ENCODE results near the gene OR10G7. TPM values are rescaled to one million over a fixed set of nuclear protein-coding genes. Genes with fewer than 3 reads are reported as not detected.

OR10G7 gene
- total RNA-seq, 1 experiment from 2014 or later: not detected

DNA sequence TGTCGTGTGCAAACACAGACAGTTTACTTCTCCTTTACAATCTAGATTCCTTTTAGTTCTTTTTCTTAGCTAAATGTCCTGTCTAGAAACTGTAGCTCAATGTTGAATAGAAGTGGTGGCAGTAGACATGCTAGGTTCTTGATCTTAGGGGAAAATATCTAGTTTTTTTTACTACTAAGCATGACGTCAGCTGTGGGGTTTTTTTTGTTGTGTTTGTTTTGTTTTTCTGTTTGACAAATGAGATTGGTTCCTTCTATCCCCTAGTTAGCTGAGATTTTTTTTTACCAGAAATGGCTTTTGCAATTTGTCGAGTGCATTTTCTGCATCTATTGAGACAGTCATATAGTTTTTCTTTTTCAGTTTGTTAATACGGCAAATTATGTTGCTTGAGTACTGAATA lies 2.3 kb upstream of the OR10G7 start:
- BruUV-seq (replicated peaks): no TSS peak
- no peaks in the 10 kb centered on the region for H3K4me1 ChIP-seq (ENCODE audit: insufficient read depth, low read length)
- no peak overlapping the region for H3K9ac ChIP-seq (ENCODE audit: low read length)
- H3K27ac ChIP-seq (ENCODE audit: low read length): no peak overlapping the region
- no peak overlapping the region for H3K4me3 ChIP-seq (ENCODE audit: low read length)
- H2AFZ ChIP-seq (ENCODE audit: low read length): no peak overlapping the region
- ChIA-PET POLR2A (ENCODE audit: unreplicated experiment) (no interaction called here), CTCF (no interaction called here)
- H4K20me1 ChIP-seq (ENCODE audit: low read length): no peaks in the 10 kb centered on the region
- no peak overlapping the region for H3K4me2 ChIP-seq (ENCODE audit: low read length)
- H3K27me3 ChIP-seq (ENCODE audit: low read length): peaks cover 75% of the 10 kb centered on the region
- intact Hi-C loops (cut with micrococcal nuclease): no loop called here
- no peaks in the 10 kb centered on the region for H3K79me2 ChIP-seq (ENCODE audit: low read length)
- ATAC-seq (no peak), DNase-seq (no peak)
- H3F3A ChIP-seq (ENCODE audit: low read length, unreplicated experiment): no peaks in the 10 kb centered on the region
- H3K9me2 ChIP-seq (replicated peaks; ENCODE audit: low read length): no peaks in the 10 kb centered on the region
- TF ChIP-seq, protein P1, sequence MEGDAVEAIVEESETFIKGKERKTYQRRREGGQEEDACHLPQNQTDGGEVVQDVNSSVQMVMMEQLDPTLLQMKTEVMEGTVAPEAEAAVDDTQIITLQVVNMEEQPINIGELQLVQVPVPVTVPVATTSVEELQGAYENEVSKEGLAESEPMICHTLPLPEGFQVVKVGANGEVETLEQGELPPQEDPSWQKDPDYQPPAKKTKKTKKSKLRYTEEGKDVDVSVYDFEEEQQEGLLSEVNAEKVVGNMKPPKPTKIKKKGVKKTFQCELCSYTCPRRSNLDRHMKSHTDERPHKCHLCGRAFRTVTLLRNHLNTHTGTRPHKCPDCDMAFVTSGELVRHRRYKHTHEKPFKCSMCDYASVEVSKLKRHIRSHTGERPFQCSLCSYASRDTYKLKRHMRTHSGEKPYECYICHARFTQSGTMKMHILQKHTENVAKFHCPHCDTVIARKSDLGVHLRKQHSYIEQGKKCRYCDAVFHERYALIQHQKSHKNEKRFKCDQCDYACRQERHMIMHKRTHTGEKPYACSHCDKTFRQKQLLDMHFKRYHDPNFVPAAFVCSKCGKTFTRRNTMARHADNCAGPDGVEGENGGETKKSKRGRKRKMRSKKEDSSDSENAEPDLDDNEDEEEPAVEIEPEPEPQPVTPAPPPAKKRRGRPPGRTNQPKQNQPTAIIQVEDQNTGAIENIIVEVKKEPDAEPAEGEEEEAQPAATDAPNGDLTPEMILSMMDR (conservative IDR thresholded peaks at IDR 0.05; ENCODE audit: low read depth, low read length): no peak
- TF ChIP-seq EZH2phosphoT487 (IDR thresholded peaks at IDR 0.05; ENCODE audit: borderline replicate concordance, low read length): no peak
- TF ChIP-seq EZH2 (IDR thresholded peaks at IDR 0.05; ENCODE audit: low read length, unreplicated experiment): no peak
- no peaks in the 10 kb centered on the region for H3K36me3 ChIP-seq (ENCODE audit: low read depth, low read length)
- H3K9me3 ChIP-seq (ENCODE audit: low read length): no peaks in the 10 kb centered on the region

DNA sequence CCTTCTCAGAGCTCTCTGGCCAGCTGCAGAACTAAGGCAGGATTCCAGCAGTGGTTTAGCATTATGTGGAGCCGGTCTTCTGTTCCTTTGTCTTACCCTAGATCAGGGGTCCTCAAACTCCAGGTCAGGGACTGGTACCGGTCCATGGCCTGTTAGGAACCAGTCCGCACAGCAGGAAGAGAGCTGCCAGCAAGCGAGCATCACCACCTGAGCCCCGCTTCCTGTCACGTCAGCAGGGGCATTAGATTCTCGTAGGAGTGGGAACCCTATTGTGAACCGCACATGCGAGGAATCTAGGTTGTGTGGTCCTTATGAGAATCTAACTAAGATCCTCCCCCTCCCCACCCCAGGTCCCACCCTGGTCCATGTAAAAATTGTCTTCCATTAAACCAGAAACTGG lies 1.6 kb downstream of the OR10G7 start:
- POLR2A ChIA-PET (ENCODE audit: unreplicated experiment): no interaction called here

DNA sequence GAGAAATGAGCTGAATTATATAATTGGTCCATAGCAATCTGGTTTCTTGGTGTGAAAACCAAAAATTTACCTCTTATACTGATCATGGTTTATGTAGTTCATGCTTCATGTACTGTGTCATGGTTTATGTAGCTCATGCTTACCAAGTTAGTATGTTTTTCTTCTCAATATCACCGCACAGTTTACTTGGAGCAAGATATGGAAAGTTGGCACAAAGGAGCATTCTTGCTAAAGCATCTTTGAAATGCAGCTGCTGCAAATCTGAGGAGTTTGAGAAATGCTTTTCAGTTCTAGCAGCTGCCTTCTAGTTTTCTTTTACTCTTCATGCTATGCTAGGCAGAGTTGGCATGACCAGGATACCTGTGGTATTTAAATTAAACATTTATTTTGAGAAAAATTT lies 4.5 kb downstream of the OR10G7 start:
- intact Hi-C loops (cut with micrococcal nuclease): no loop called here
- POLR2A ChIA-PET (ENCODE audit: unreplicated experiment): no interaction called here
- no TSS peak for BruUV-seq (replicated peaks)

More for the DNA sequence above, 1.6 kb downstream of the OR10G7 start:
- no peak overlapping the region for H3K27ac ChIP-seq (ENCODE audit: low read length)
- intact Hi-C loops (cut with micrococcal nuclease): no loop called here
- no peak overlapping the region for H3K4me2 ChIP-seq (ENCODE audit: low read length)
- CTCF ChIA-PET: no interaction called here
- BruUV-seq (replicated peaks): no TSS peak
- H4K20me1 ChIP-seq (ENCODE audit: low read length): no peaks in the 10 kb centered on the region
- H3K36me3 ChIP-seq (ENCODE audit: low read depth, low read length): no peaks in the 10 kb centered on the region
- no peaks in the 10 kb centered on the region for H3K9me2 ChIP-seq (replicated peaks; ENCODE audit: low read length)
- TF ChIP-seq, protein P1 (conservative IDR thresholded peaks at IDR 0.05; ENCODE audit: low read depth, low read length): no peak
- TF ChIP-seq EZH2 (IDR thresholded peaks at IDR 0.05; ENCODE audit: low read length, unreplicated experiment): no peak
- no peak for TF ChIP-seq EZH2phosphoT487 (IDR thresholded peaks at IDR 0.05; ENCODE audit: borderline replicate concordance, low read length)
- peaks cover 73% of the 10 kb centered on the region for H3K27me3 ChIP-seq (ENCODE audit: low read length)
- ATAC-seq (no peak), DNase-seq (no peak)
- no peaks in the 10 kb centered on the region for H3K4me1 ChIP-seq (ENCODE audit: insufficient read depth, low read length)
- H2AFZ ChIP-seq (ENCODE audit: low read length): no peak overlapping the region
- no peaks in the 10 kb centered on the region for H3K79me2 ChIP-seq (ENCODE audit: low read length)
- no peaks in the 10 kb centered on the region for H3F3A ChIP-seq (ENCODE audit: low read length, unreplicated experiment)
- H3K9ac ChIP-seq (ENCODE audit: low read length): no peak overlapping the region
- no peaks in the 10 kb centered on the region for H3K9me3 ChIP-seq (ENCODE audit: low read length)
- no peak overlapping the region for H3K4me3 ChIP-seq (ENCODE audit: low read length)

More for the DNA sequence above, 4.5 kb downstream of the OR10G7 start:
- Histone ChIP-seq H4K20me1 (ENCODE audit: low read length) (no peaks in the 10 kb centered on the region), H3K4me1 (ENCODE audit: insufficient read depth, low read length) (no peaks in the 10 kb centered on the region), H3K36me3 (ENCODE audit: low read depth, low read length) (no peaks in the 10 kb centered on the region), H3F3A (ENCODE audit: low read length, unreplicated experiment) (no peaks in the 10 kb centered on the region), H3K9me3 (ENCODE audit: low read length) (no peaks in the 10 kb centered on the region), H3K27me3 (ENCODE audit: low read length) (peaks cover 56% of the 10 kb centered on the region), H2AFZ (ENCODE audit: low read length) (no peak overlapping the region), H3K9me2 (replicated peaks; ENCODE audit: low read length) (no peaks in the 10 kb centered on the region), H3K4me3 (ENCODE audit: low read length) (no peak overlapping the region), H3K9ac (ENCODE audit: low read length) (no peak overlapping the region), H3K4me2 (ENCODE audit: low read length) (no peak overlapping the region), H3K79me2 (ENCODE audit: low read length) (no peaks in the 10 kb centered on the region), H3K27ac (ENCODE audit: low read length) (no peak overlapping the region)
- no peak for ATAC-seq
- no peak for DNase-seq
- CTCF ChIA-PET: no interaction called here
- TF ChIP-seq, protein P1 (conservative IDR thresholded peaks at IDR 0.05; ENCODE audit: low read depth, low read length): no peak
- no peak for TF ChIP-seq EZH2phosphoT487 (IDR thresholded peaks at IDR 0.05; ENCODE audit: borderline replicate concordance, low read length)
- TF ChIP-seq EZH2 (IDR thresholded peaks at IDR 0.05; ENCODE audit: low read length, unreplicated experiment): no peak
